HG02798 (cell line): ENCODE data around the gene SEPTIN10.
"Not testable (repeated sequence)": the region's sequence is repeated elsewhere in the genome, so short reads cannot be mapped to it uniquely, and the experiment has no call there.

ENCODE experiments used
- ATAC-seq: cut with Tn5 transposase; IDR thresholded peaks from one replicate; pipeline ENCODE4 v1.9.1; 2021; ENCODE audit warnings: mild to moderate bottlenecking; ENCODE audit not compliant: unreplicated experiment, poor library complexity

SEPTIN10 gene

DNA sequence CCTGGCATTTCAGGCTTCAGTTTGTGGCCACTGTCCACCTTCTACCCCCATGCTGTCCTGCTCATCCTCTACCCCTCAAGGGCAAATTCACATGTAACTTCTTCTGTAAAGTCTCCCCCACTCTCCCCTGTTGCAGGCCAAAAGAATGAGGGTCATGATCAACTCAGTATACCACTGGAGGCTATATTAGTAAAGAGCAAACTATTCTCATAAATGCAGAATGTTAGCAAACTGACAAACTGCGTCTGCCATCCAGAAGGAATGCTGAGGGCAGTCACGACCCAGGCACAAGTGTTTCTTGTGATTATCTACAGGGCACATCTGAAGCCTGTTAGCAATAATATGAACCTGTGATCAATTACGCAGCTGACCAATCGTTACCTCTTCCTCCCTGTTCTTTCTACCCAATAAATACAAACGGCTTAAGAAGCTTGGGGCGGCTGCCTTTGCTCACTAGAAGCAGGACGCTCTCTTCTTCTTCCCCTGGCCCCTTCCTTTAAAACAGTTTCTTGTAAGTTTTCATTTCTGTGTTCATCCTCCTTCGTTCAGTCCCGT, 58.3 kb downstream of the SEPTIN10 start:
- ATAC-seq, result no peak

- no peak for ATAC-seq
Observed at GRCh38 chr2:109554758-109555157, 59.0 kb downstream of the SEPTIN10 start.

DNA sequence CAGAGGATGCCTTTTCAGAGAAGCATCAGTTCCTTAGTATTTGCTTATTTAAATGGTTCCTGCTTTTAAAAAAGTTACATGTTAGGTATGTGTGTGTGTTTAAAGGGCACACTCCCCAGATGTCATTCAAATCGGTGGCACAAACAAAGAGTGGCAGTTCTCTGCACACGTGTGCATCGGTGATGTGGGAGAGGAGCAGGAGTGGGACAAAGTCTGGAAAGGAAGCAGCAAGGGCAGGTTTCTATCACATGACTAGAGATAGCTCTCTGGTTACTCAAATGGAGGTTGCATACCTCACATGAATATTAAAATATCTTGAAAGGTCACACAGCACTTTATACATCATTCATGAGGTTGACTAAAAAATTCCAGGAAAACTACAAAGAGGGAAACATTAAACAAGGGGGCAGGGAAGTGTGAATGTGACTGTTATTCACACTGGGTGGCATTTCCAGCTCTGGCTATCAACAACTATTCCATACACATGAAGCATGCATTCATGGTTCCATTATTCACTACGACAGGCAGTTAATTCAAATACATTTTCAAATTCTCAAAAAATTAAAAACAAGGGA, 64.7 kb downstream of the SEPTIN10 start:
- no peak for ATAC-seq

DNA sequence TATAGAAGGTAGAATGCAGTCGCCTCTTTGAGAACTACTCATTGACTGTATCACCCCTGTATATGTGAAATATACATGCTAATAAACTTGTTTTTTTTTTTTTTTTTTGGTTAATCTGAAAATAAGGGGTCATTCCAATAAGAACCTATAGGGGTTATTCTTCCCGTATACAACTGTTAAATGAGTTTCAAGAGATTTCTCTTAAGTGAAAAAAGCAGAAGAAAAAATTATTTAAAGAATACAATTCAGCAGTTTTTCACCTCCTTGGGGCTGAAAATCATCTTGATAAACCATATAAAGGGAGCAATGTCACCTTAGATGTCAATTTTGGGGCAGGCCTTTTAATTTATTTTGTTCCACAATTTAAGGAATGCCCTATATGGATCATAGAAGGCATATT, 66.5 kb downstream of the SEPTIN10 start:
- ATAC-seq, result no peak

DNA sequence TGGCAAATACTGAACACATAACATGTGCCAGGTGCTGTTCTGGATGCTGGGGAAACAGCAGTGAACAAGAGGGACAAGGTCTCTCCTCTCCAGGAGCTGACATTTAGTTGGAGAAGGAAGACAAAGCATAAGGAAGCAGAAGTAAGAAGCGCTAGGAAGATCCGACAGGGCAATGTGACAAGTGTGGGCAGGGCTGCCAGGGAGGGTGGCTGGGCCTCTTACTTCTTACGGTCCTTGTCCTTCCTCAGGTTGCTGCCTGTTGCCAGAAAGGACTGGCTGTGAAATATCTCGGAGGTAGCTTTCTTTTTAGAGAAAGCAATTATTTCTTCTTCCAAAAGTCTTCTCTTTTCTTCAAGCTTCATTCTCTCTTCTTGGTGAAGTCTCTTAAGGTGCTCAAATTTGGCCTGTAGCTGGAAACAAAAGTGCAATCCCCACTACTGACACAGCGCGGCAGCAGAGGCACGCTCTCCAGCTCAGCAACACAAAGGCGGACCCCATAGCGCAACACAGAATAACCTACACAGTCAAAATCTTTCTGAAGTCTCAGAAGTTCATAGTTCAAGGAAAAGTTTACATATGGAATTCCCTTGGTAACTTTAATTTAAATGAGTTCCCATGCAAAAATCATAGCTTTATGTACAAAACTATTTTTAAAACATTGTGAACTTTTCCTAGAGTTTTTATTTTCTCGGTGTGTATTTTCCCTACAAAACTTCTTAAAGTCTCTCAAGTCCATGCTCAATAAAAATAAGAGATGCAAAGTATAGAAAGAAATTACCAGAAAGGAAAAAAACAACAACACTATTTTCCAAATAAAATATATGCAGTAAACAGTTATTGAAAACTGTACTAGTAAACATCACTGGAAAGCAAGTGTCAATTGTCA, 67.7 kb downstream of the SEPTIN10 start:
- peak; percentile 91 for ATAC-seq

GRCh38 chr2:109542384-109542783, 71.4 kb downstream of the SEPTIN10 start:
- no peak for ATAC-seq

DNA sequence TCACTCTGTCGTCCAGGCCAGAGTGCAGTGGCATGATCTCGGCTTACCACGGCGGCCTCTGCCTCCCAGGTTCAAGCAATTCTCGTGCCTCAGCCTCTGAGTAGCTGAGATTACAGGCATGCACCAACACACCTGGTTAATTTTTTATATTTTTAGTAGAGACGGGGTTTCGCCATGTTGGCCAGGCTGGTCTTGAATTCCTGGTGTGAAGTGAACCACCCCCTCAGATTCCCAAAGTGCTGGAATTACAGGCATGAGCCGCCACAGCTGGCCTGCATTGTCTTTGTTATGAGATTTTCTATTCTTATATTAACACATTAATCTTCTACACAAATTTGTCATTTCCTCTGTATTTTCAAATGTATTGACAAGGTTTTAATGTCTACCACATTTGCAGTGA, 75.2 kb downstream of the SEPTIN10 start:
- no peak for ATAC-seq

- ATAC-seq, result no peak
Observed at GRCh38 chr2:109537565-109538222, 76.1 kb downstream of the SEPTIN10 start.

- ATAC-seq, result not testable (repeated sequence)
Observed at GRCh38 chr2:109536556-109536955, 77.2 kb downstream of the SEPTIN10 start.

DNA sequence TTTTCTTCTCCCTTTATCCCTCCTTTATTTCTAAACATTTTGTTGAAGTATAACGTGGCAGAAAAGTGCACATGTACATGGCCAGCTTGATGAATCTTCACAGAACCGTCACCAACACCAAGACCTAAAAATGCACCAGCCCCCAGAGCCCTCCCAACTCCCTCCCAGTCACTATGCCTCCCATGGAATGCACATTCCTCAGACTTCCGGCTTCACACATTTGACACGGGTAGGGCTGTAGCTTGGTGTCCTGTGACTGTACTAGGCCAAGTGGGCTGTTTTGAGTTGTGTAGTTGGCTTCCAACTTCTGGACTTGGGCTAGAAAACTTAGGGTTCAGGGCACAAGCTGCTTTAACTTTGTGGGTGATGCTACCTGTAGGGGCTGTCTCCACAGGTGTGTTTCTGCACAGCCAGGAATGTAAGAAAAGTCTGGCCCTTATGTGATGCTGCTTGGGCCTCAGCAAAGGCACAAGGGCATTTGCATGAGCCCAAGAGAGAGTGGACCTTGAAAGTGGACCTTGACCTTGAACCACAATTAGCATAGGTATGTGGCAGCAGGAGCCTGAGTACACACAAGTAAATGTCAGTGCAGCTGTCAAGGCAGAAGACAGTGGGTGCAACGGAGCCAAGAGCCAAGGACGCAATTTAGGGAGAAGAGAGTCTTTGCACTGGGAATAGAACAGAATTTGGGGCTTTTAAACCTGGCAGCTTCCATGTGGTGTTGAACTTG, 78.4 kb downstream of the SEPTIN10 start:
- ATAC-seq, result no peak

- no peak for ATAC-seq
Observed at GRCh38 chr2:109533823-109534222, 79.9 kb downstream of the SEPTIN10 start.

DNA sequence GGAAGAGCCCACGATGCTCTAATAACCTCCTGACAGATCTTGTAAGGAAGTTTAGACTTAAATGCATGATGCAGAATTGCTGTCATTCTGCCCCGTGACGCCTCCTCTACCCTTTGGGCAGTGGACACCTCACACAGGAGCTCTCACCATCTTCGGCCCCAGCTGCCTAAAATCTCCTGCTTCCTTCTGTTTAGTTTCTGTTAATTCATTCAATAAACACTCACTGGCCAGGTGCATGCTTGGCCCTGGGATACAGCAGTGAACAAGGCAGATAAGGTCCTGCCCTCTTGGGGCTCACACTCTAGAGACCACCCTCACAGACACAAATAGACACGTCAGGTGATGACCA, 81.1 kb downstream of the SEPTIN10 start:
- no peak for ATAC-seq

DNA sequence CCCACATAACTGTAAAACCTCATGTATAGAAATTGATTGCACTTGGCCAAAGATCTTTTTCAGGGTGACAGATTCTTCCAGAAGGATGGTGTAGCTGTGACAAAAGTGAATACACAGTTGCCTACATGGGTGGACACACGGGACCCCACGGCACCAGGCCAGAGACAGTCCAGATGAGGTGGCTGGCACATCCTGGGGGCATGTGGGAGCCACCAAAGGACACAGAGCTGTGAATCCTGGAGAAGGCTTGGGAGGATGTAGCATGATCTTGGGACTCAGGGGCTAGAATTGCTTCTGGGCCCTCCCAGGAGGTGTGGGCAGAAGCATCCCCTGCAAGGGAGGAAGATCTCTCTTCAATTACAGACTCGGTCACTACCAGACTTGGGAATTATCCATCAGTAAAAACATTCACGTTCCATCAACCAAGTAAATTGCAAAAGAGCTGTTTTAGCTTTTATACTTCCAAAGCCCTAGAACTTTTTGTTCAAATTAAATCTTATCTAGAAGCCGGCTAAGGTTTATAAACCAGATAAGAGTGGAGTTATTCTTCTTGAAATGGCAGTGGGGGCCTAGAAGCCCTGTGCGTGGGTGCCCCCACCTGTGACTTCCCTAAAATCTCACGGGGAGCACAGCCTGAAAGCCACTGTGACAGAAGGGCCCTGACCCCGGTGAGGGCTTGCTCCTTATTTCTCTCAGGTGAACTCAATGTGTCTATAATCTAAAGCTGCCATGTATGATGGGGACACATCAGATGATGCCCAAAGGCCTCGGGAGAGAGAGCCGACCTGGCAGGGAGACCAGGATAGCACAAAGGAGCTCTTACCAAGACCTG, 81.7 kb downstream of the SEPTIN10 start:
- no peak for ATAC-seq

- no peak for ATAC-seq
Observed at GRCh38 chr2:109531221-109531620, 82.5 kb downstream of the SEPTIN10 start.

GRCh38 chr2:109530712-109531111, 83.1 kb downstream of the SEPTIN10 start:
- ATAC-seq, result no peak

DNA sequence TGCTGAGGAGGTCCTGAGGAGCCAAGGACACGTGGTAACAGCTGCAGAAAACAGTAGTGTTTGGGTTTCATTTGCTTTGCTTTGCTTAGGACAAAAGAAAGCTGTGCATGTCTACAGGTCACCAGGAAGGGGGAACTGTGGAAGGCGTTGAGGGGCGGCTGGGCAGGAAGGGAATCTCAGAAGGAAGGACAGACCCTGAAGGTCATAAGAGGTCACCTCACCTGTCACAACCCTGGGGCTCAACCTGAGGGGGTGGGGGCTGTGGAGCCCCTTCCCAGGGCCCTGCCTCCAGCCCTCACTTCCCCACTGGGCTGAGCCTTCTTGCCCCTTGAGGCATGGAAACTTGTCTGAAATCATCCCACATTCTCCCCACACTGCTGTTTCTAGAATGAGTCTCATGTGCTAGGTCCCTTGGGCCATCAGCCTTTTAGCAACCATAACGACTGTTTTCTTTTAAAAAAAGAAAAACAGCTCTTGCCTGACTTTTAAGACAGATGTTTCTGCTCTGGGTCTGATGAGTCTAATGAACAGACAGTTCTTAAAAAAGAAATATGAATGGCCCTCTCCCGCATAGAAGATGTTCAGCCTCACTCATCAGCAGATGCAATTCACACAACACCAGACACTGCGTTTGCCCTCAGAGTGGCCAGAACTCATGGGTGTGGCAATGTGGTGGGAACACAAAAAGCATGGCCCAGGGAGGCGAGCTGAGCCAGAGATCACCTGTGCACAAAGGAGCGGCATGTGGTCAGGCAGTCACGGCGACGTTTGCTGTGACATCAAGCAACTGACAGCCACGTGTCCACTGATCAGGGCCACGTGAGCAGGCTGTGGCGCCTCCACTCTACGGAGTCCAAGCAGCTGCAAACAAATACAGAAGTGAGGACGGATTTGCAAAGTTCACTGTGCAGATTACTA, 84.0 kb downstream of the SEPTIN10 start:
- no peak for ATAC-seq

GRCh38 chr2:109528811-109529501, 84.8 kb downstream of the SEPTIN10 start:
- no peak for ATAC-seq
